ENCODE data around the gene CDON.

GRCh38 chr11:125956391-125957134, 106.1 kb downstream of the CDON start:
- TF ChIP-seq CTCF (conservative IDR thresholded peaks at IDR 0.05; ENCODE audit: low read depth, low read length) (no peak), EZH2 (IDR thresholded peaks at IDR 0.05; ENCODE audit: low read length, unreplicated experiment) (no peak), EZH2phosphoT487 (IDR thresholded peaks at IDR 0.05; ENCODE audit: borderline replicate concordance, low read length) (no peak)
